Measurements from ENCODE around the gene GPC2.
"Not testable (repeated sequence)": the region's sequence is repeated elsewhere in the genome, so short reads cannot be mapped to it uniquely, and the experiment has no call there.

GPC2 gene

GRCh38 chr7:100177045-100178001, at the start of gene GPC2, which contains the start of gene STAG3:
TSS of gene GPC2 (minus strand) at chr7:100177381. CDS start at chr7:100177199, 182 bp downstream.
TSS of gene STAG3 (plus strand) at chr7:100177918. CDS start at chr7:100180557, 2,639 bp downstream.
- DNase-seq (ENCODE audit: low read depth in 1 of 2, low spot score in 1 of 2) = peak; percentile 95 to 98

- not testable (repeated sequence) for DNase-seq (ENCODE audit: low read depth in 1 of 2, low spot score in 1 of 2)
Measured at GRCh38 chr7:100224891-100225290, 47.7 kb upstream of the GPC2 start.

GRCh38 chr7:100223376-100223927, 46.3 kb upstream of the GPC2 start:
- DNase-seq (ENCODE audit: low read depth in 1 of 2, low spot score in 1 of 2) = not testable (repeated sequence)

GRCh38 chr7:100222445-100223132, 45.4 kb upstream of the GPC2 start:
- no peak for DNase-seq (ENCODE audit: low read depth in 1 of 2, low spot score in 1 of 2)

- no peak for DNase-seq (ENCODE audit: low read depth in 1 of 2, low spot score in 1 of 2)
Measured at GRCh38 chr7:100221767-100222444, 44.7 kb upstream of the GPC2 start.

GRCh38 chr7:100221231-100221718, 44.1 kb upstream of the GPC2 start:
- DNase-seq (ENCODE audit: low read depth in 1 of 2, low spot score in 1 of 2) = peak; percentile 61 to 62

GRCh38 chr7:100220586-100221230, 43.5 kb upstream of the GPC2 start:
- no peak for DNase-seq (ENCODE audit: low read depth in 1 of 2, low spot score in 1 of 2)

- not testable (repeated sequence) for DNase-seq (ENCODE audit: low read depth in 1 of 2, low spot score in 1 of 2)
Measured at GRCh38 chr7:100219801-100220585, 42.8 kb upstream of the GPC2 start, which contains the start of gene PVRIG. TSS of gene PVRIG (plus strand) at chr7:100219949. CDS start at chr7:100219971, 22 bp downstream.

GRCh38 chr7:100219271-100219737, 42.1 kb upstream of the GPC2 start:
- no peak for DNase-seq (ENCODE audit: low read depth in 1 of 2, low spot score in 1 of 2)

GRCh38 chr7:100217934-100218333, 40.8 kb upstream of the GPC2 start:
- peak; percentile 61 to 74 for DNase-seq (ENCODE audit: low read depth in 1 of 2, low spot score in 1 of 2)

- no peak for DNase-seq (ENCODE audit: low read depth in 1 of 2, low spot score in 1 of 2)
Measured at GRCh38 chr7:100215895-100216294, 38.7 kb upstream of the GPC2 start.

- DNase-seq (ENCODE audit: low read depth in 1 of 2, low spot score in 1 of 2) = not testable (repeated sequence)
Measured at GRCh38 chr7:100214356-100214755, 37.2 kb upstream of the GPC2 start.

GRCh38 chr7:100213672-100214071, 36.5 kb upstream of the GPC2 start:
- no peak for DNase-seq (ENCODE audit: low read depth in 1 of 2, low spot score in 1 of 2)

- no peak for DNase-seq (ENCODE audit: low read depth in 1 of 2, low spot score in 1 of 2)
Measured at GRCh38 chr7:100212631-100213286, 35.6 kb upstream of the GPC2 start.

- DNase-seq (ENCODE audit: low read depth in 1 of 2, low spot score in 1 of 2) = no peak
Measured at GRCh38 chr7:100211342-100211780, 34.2 kb upstream of the GPC2 start.

GRCh38 chr7:100210805-100211204, 33.6 kb upstream of the GPC2 start:
- DNase-seq (ENCODE audit: low read depth in 1 of 2, low spot score in 1 of 2) = no peak

GRCh38 chr7:100209493-100209892, 32.3 kb upstream of the GPC2 start:
- DNase-seq (ENCODE audit: low read depth in 1 of 2, low spot score in 1 of 2) = no peak

- DNase-seq (ENCODE audit: low read depth in 1 of 2, low spot score in 1 of 2) = no peak
Measured at GRCh38 chr7:100208911-100209408, 31.8 kb upstream of the GPC2 start.

- DNase-seq (ENCODE audit: low read depth in 1 of 2, low spot score in 1 of 2) = no peak
Measured at GRCh38 chr7:100204454-100204853, 27.3 kb upstream of the GPC2 start.

Measured in stimulated activated CD4-positive, alpha-beta T cell treated with anti-CD3 and anti-CD28 coated beads, Interleukin-15, amount 100 ng/mL, for 1 hour (primary cell).